H1 (cell line): ENCODE results near the gene TYSND1.

Experiments
- CTCF ChIP-seq, 3 experiments: IDR thresholded peaks; 1 replicate in 2 of 3; 2 replicates in 1 of 3; pipeline versions ENCODE4 v1.5.1 to v1.6.1; 2011; ENCODE audit warnings: low read length in 3 of 3, mild to moderate bottlenecking in 3 of 3, inconsistent platforms in 2 of 3, low read depth in 1 of 3, moderate library complexity in 1 of 3; ENCODE audit not compliant: insufficient read depth in 1 of 3; ENCODE audit errors: control extremely low read depth in 1 of 3
- TAF7 ChIP-seq: optimal IDR thresholded peaks from 2 replicates; pipeline ENCODE3; 2011; ENCODE audit warnings: low read depth, mild to moderate bottlenecking, inconsistent platforms, low read length, moderate library complexity, borderline replicate concordance

GRCh38 chr10:70135046-70135445 is 11.5 kb downstream of the TYSND1 start:
- TF ChIP-seq CTCF (IDR thresholded peaks at IDR 0.05; ENCODE audit: control extremely low read depth in 1 of 3, insufficient read depth in 1 of 3, low read depth in 1 of 3, low read length in 3 of 3) = no peak
- no peak for TF ChIP-seq TAF7
